Right lobe of liver (tissue), 6 donors: ENCODE data around the gene NCCRP1. TPM values are rescaled to one million over a fixed set of nuclear protein-coding genes. Genes with fewer than 3 reads are reported as not detected.
"Not testable (repeated sequence)": the region's sequence is repeated elsewhere in the genome, so short reads cannot be mapped to it uniquely, and the experiment has no call there.

Experiments used
- ATAC-seq, 4 donors: fragments of 200-7000 bp; cut with Tn5 transposase; one replicate each; pipeline ENCODE4 v1.9.1; 2020; ENCODE audit warnings: mild to moderate bottlenecking in 4 of 4, moderate library complexity in 4 of 4
- DNase-seq, 3 donors: peaks; one replicate each; pipeline ENCODE4 v3.0.0-alpha.2; 2020
- H3K27ac ChIP-seq, 3 donors: fragments of 200-600 bp; one replicate each; pipeline ENCODE4 v1.8.0; 2022
- H3K27me3 ChIP-seq, 2 donors: fragments of 200-600 bp; one replicate each; pipeline ENCODE4 v1.8.0; 2022
- H3K36me3 ChIP-seq, 4 donors: fragments of 200-600 bp; sonication (generic) in 1 of 4; one replicate each; pipeline versions ENCODE4 v1.5.1 to v1.8.0; 2017 to 2022; ENCODE audit warnings: control low read depth in 1 of 4
- H3K4me1 ChIP-seq, 4 donors: fragments of 200-600 bp; sonication (generic) in 1 of 4; one replicate each; pipeline versions ENCODE4 v1.5.1 to v1.8.0; 2017 to 2022; ENCODE audit warnings: control low read depth in 1 of 4
- H3K4me3 ChIP-seq, 3 donors: fragments of 200-600 bp; one replicate each; pipeline ENCODE4 v1.8.0; 2022
- H3K9me3 ChIP-seq, 4 donors: fragments of 200-600 bp; sonication (generic) in 1 of 4; one replicate each; pipeline versions ENCODE4 v1.5.1 to v1.8.0; 2017 to 2022; ENCODE audit warnings: control low read depth in 1 of 4
- CTCF ChIP-seq, 4 donors: fragments of 200-600 bp in 3 of 4; fragments of 450-650 bp in 1 of 4; IDR thresholded peaks; one replicate each; pipeline versions ENCODE4 v1.5.1 to v1.8.0; 2016 to 2022; ENCODE audit warnings: antibody characterized with exemption in 4 of 4, mild to moderate bottlenecking in 2 of 4
- POLR2A ChIP-seq: fragments of 450-650 bp; IDR thresholded peaks from one replicate; pipeline ENCODE4 v1.6.1; 2017; ENCODE audit warnings: antibody characterized with exemption, mild to moderate bottlenecking
- WGBS: methylation state at CpG from one replicate; pipeline ENCODE4 v1.1.6; 2018; ENCODE audit warnings: low coverage, low lambda C conversion rate; ENCODE audit not compliant: insufficient coverage; ENCODE audit errors: missing lambda C conversion rate; 5-methylcytosine and 5-hydroxymethylcytosine counted together
- intact Hi-C, 2 donors: fragments of 100-400 bp; cut with DNase I; formaldehyde crosslinking; loops; one replicate each; pipeline versions ENCODE4 v1.11.2 to v1.14.1; 2022
- total RNA-seq, 6 experiments: library from RNA; depleted of rRNA in 2 of 6; stranded (reverse); fragments of >200 nt in 2 of 6; fragmentation: NEBNext Ultra II Directional in 3 of 6; extraction: Animal tissue kit (Norgen Biotek cat#: 25700) in 3 of 6; gene quantifications; one replicate each; pipeline versions ENCODE4 v1.1.0 to v1.2.4, GENCODE V29; 2016 to 2023
- donor health status: DM: no; HTN: yes; CAD: no.
- donor health status: DM: no; HTN: no; CAD: no.
- donor health status: DM: no; HTN: no; CAD: no.
- donor health status: DM: no; HTN: yes; CAD: no.
- donor health status: DM: no; HTN: yes; CAD: no.

NCCRP1 gene
- total RNA-seq, 6 experiments from 2014 or later: not detected

GRCh38 chr19:39208175-39208795 lies 11.5 kb downstream of the NCCRP1 start:
- Histone ChIP-seq H3K36me3 (no peaks in the 10 kb centered on the region), H3K27me3 (peaks cover 0 to 5% of the 10 kb centered on the region in 2 donors), H3K27ac (no peak overlapping the region), H3K4me1 (no peaks in the 10 kb centered on the region), H3K4me3 (no peak overlapping the region), H3K9me3 (no peaks in the 10 kb centered on the region)
- DNase-seq (no peak), ATAC-seq (no peak)
- intact Hi-C loops: loop anchor here (10.0 kb wide), 2 partner anchors 107 to 117 kb away; partner anchors contain the start of gene LRFN1 (in 1 of the 2)
- no peak for TF ChIP-seq POLR2A
- TF ChIP-seq CTCF (IDR thresholded peaks at IDR 0.05): no peak
- WGBS: 63% methylated on average over 5 of the region's 9 CpGs

- WGBS: 61% methylated on average over 6 of the region's 7 CpGs
- no peaks in the 10 kb centered on the region for H3K36me3 ChIP-seq
- TF ChIP-seq POLR2A (no peak), CTCF (IDR thresholded peaks at IDR 0.05) (no peak)
- H3K4me1 ChIP-seq: no peaks in the 10 kb centered on the region
- H3K4me3 ChIP-seq: no peak overlapping the region
- H3K27ac ChIP-seq: no peak overlapping the region
- DNase-seq: no peak
- ATAC-seq: no peak
- no peaks in the 10 kb centered on the region for H3K9me3 ChIP-seq
- intact Hi-C loops: loop anchor here (10.0 kb wide), 2 partner anchors 106 to 116 kb away; partner anchors contain the start of gene LRFN1 (in 1 of the 2)
- peaks cover 0 to under 1% of the 10 kb centered on the region in 2 donors for H3K27me3 ChIP-seq
Observed at GRCh38 chr19:39209196-39209595, 12.4 kb downstream of the NCCRP1 start.

GRCh38 chr19:39211731-39212374 lies 15.1 kb downstream of the NCCRP1 start:
- Histone ChIP-seq H3K4me1 (no peaks in the 10 kb centered on the region), H3K36me3 (no peaks in the 10 kb centered on the region), H3K27me3 (no peaks in the 10 kb centered on the region), H3K9me3 (no peaks in the 10 kb centered on the region), H3K4me3 (no peak overlapping the region), H3K27ac (no peak overlapping the region)
- intact Hi-C loops: no loop called here
- no peak for ATAC-seq
- 60% methylated on average over 10 of the region's 13 CpGs for WGBS
- TF ChIP-seq POLR2A: no peak
- no peak for TF ChIP-seq CTCF (IDR thresholded peaks at IDR 0.05)
- DNase-seq: no peak

GRCh38 chr19:39212375-39212742 lies 15.6 kb downstream of the NCCRP1 start:
- TF ChIP-seq CTCF (IDR thresholded peaks at IDR 0.05) (peak; percentile 32 to 62 (median 40)), POLR2A (no peak)

GRCh38 chr19:39215323-39215722 lies 18.6 kb downstream of the NCCRP1 start:
- ATAC-seq, H3K4me3 ChIP-seq, DNase-seq, intact Hi-C loops, H3K36me3 ChIP-seq, H3K27me3 ChIP-seq, H3K9me3 ChIP-seq, H3K27ac ChIP-seq, H3K4me1 ChIP-seq: not testable (repeated sequence)
- WGBS: 63% methylated on average over 2 of the region's 3 CpGs

More at GRCh38 chr19:39212375-39212742, 15.6 kb downstream of the NCCRP1 start:
- H3K9me3 ChIP-seq: no peaks in the 10 kb centered on the region
- H3K27ac ChIP-seq: no peak overlapping the region
- intact Hi-C loops: no loop called here
- ATAC-seq: peak; percentile 72 to 83 (median 78)
- H3K4me1 ChIP-seq: no peaks in the 10 kb centered on the region
- DNase-seq: peak in 2 of 3 donors; percentile 38 to 55
- WGBS: 17% methylated on average over 8 of the region's 8 CpGs
- H3K36me3 ChIP-seq: no peaks in the 10 kb centered on the region
- H3K27me3 ChIP-seq: no peaks in the 10 kb centered on the region
- no peak overlapping the region for H3K4me3 ChIP-seq
